HG03378 (cell line): Measurements from ENCODE around the gene HDGFL2.
"Not testable (repeated sequence)": the region's sequence is repeated elsewhere in the genome, so short reads cannot be mapped to it uniquely, and the experiment has no call there.

Experiments used
- ATAC-seq: cut with Tn5 transposase; IDR thresholded peaks from one replicate; pipeline ENCODE4 v1.9.1; 2021; ENCODE audit warnings: mild to moderate bottlenecking, moderate library complexity; ENCODE audit not compliant: unreplicated experiment

HDGFL2 gene

GRCh38 chr19:4511300-4512054 is 39.4 kb downstream of the HDGFL2 start:
- no peak for ATAC-seq

DNA sequence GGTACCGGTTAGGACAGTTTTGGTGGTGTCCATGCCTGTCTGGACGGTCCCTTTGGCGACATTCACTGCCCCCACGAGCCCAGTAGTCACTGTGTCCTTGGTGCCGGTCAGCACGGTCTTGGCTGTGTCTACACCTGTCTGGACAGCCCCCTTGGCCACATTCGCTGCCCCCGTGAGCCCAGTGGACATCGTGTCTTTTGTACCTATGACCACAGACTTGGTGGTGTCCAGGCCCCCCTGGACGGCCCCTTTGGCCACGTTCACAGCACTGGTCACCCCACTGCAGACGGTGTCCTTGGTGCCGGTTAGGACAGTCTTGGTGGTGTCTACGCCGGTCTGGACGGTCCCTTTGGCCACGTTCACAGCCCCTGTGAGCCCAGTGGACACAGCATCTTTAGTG is 40.0 kb downstream of the HDGFL2 start:
- no peak for ATAC-seq

- no peak for ATAC-seq
Observed at GRCh38 chr19:4513248-4513647, 41.2 kb downstream of the HDGFL2 start.

DNA sequence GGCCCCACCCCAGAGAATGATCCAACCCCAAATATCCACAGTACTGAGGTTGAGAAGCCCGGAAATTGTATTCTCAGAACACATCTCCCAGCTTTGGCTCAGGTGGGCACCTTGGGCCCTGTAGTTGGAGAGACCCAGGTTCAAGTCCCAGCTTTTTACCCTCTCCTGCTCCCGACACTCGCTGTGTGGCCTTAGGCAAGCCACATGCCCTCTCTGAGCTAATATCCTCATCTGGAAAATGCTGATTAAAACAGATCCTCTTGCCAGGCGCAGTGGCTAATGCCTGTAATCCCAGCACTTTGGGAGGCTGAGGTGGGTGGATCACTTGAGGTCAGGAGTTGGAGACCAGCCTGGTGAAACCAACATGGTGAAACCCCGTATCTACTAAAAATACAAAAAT is 43.6 kb downstream of the HDGFL2 start:
- no peak for ATAC-seq

GRCh38 chr19:4516199-4516938 is 44.3 kb downstream of the HDGFL2 start:
- ATAC-seq: no peak

DNA sequence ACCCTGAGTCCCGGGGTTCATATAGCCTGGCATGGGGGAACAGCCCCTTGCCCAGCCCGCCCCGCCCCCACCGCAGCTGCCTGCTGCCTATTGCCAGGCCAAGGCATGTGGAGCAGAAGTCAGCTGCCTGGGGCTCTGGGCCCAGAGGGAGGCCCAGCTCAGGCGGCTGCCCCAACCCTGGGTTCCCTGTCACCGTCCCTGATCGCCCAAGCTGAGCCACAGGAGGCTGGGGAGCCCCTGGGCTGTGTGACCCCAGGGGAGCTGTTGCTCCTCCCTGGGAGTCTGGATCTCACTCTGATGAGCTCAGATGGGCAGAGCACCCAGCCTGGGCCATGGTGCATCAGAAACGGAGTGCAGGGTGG is 44.8 kb downstream of the HDGFL2 start:
- no peak for ATAC-seq

- ATAC-seq: no peak
Observed at GRCh38 chr19:4517451-4518057, 45.5 kb downstream of the HDGFL2 start.

GRCh38 chr19:4518345-4519171 is 46.5 kb downstream of the HDGFL2 start, which contains the start of gene PLIN4:
Gene PLIN4 (minus strand): TSS chr19:4518486. CDS start chr19:4518272, 214 bp downstream.
- ATAC-seq: no peak

DNA sequence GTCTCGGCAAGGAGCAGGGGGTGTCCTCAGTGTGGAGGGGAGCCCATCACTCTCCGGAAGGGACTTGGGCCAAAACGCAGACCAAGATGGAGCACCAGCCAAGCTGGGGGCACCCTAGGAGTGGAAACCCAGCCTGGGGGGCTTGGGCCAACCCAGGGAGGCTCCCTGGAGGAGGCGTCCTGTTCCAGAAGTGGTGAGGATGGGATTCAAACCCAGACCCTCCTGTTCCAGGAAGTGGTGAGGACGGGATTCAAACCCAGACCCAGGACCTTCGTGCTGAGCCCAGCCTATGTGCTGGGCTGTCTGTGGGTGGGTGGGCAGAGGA is 47.0 kb downstream of the HDGFL2 start:
- ATAC-seq: no peak

GRCh38 chr19:4519521-4520277 is 47.6 kb downstream of the HDGFL2 start:
- ATAC-seq: no peak

DNA sequence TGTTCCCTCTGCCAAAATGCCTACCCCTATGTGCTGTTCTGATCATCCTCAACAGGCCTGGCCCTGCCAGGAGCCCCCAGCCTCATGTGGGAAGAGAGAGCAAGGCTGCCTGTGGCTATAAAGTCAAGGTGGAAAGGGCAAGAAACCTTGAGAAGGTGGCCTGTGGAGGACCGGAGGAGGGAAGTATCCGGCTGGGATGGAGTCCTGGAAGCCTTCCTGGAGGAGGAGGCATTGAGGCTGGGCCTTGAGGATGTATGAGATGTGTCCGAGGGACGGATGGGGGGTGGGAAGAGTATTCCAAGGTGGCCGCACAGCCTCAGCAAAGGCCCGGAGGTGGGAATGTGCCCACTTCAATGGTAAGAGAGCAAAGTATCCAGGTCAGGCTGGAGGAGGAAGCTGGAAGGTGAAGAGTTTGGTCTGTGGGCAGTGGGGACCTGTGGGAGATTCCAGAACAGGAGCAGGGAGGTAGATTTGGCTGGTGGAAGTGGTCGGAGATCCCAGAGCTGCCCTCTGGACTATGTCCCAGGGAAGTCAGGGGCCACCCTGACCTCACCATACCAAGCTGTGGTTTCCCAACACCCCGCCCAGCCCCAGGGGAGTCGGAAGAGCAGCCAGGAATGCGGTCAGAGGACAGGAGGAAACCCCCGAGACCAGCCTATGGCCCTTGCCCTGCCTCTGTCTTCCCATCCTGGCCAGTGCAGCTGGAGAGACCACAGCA is 49.2 kb downstream of the HDGFL2 start:
- ATAC-seq: no peak

GRCh38 chr19:4521888-4522242 is 49.8 kb downstream of the HDGFL2 start:
- no peak for ATAC-seq

DNA sequence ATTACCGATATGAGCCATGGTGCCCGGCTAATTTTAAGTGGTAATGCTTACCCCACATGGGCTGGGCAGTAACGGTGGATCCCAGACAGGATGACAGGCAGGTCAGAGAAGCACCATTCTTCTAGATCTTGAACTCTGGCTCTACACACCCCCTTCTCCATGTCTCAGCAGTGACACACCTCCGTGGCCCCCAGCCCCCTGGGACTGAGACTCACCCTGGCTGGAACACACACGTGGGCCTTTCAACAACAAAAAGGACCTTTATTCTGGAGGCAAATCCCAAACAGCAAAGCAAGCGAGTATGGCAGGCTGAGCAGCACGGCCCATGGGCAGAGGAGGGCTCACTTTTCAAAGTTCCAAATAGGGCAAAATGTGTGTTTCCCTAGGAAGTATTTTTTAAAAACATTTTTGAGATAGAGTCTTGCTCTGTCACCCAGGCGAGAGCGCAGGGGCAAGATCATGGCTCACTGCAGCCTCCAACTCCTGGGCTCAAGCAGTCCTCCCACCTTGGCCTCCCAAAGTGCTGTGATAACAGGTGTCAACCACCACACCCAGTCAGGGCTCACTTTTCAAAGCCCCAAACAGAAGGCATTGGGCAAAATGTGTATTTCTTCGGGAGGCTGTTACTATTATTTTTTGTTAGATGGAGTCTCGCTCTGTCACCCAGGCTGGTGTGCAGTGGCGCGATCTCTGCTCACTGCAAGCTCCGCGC is 50.4 kb downstream of the HDGFL2 start:
- ATAC-seq: no peak

GRCh38 chr19:4523306-4524110 is 51.4 kb downstream of the HDGFL2 start:
- no peak for ATAC-seq

DNA sequence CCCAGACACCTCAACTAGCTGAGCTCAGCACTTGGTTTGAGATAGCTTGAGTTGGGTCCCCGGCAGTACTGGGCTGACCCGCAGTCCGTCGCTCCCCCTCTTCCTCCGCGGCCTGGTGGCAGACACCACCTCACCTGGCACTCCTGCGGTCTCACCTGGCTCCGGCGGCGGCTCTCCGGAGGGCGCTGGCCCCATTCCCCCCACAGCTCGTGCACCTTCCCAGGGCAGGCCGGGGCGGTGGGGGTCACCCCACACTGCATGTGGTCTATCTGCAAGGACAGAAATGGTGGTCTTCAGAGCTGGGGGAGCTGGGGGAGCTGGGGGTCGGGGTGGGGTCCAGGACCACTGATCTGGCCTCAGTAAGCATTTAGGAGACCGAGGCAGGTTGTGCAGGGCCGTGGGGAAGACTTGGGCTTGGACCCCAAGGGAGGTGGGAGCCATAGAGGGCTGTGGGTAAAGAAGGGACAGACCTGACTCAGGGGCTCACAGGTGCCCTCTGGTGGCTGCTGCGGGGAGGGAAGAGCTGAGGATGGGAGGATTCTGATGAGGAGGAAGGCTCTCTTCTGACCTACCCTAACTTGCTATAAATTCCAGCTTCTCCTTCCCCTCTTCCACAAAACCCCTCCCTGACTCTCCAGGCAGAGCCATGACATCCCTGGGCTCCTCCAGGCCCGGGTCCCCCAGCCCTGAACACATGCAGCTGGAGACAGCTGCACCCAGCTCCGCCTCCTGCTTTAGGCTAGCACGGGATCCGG is 52.9 kb downstream of the HDGFL2 start:
- ATAC-seq: no peak

- ATAC-seq: no peak
Observed at GRCh38 chr19:4525563-4526002, 53.5 kb downstream of the HDGFL2 start.

- ATAC-seq: not testable (repeated sequence)
Observed at GRCh38 chr19:4527377-4527776, 55.3 kb downstream of the HDGFL2 start.

DNA sequence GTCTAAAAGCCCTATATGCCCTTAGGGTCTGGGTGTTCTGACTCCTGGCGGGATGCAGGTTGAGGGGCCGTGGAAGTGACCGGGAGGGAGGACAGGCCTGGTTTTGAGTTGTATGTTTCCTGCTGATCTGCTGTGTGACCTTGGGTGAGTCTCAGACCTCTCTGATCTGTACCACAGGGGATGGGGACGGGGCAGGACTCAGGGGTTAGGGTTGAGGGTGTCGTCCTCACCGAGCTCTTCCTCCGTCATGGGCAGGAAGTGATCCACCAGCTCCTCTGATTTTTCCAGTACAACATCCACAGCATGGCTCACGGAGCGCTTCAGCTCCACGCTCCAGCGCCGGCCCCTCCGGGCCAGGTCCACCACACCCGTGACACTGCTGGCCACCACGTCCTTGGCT is 56.7 kb downstream of the HDGFL2 start:
- ATAC-seq: no peak
